ENCODE results near the gene TTC7B. TPM values are rescaled to one million over a fixed set of nuclear protein-coding genes. Genes with fewer than 3 reads are reported as not detected.
"Not testable (repeated sequence)": the region's sequence is repeated elsewhere in the genome, so short reads cannot be mapped to it uniquely, and the experiment has no call there.

The TTC7B gene
- total RNA-seq, 1 experiment from 2014 or later = 21.3 TPM

DNA sequence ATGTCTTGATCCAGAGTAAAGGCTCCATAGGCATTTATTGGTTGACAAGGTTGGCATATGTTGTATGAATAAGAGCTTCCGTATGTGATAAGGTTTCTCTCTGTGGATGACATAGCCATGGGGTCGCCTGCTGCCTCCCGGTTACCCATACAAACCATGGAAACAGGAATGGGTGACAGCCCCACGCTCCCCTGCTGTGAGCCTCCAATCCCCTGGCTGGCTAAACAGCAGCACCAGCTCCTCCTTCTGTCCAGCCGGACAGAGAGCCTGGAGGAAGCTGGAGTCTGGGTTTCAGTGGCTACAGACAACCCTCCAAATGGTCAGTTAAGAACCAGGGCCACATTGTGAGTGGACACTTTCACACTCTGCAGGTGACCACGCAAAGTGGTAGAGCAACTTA lies 288.3 kb downstream of the TTC7B start:
- DNase-seq (ENCODE audit: low read depth) = no peak

DNA sequence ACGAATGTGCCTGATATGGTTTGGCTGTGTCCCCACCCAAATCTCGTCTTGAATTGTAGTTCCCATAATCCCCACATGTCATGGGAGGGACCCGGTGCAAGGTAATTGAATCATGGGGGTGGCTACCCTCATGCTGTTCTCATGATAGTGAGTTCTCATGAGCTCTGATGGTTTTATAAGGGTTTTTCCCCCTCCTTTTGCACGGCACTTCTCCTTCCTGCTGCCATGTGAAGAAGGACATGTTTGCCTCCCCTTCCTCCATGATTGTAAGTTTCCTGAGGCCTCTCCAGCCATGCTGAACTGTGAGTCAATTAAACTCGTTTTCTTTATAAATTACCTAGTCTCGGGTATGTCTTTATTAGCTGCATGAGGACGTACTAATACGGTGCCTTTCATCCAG lies 289.7 kb downstream of the TTC7B start:
- DNase-seq (ENCODE audit: low read depth) = not testable (repeated sequence)

DNA sequence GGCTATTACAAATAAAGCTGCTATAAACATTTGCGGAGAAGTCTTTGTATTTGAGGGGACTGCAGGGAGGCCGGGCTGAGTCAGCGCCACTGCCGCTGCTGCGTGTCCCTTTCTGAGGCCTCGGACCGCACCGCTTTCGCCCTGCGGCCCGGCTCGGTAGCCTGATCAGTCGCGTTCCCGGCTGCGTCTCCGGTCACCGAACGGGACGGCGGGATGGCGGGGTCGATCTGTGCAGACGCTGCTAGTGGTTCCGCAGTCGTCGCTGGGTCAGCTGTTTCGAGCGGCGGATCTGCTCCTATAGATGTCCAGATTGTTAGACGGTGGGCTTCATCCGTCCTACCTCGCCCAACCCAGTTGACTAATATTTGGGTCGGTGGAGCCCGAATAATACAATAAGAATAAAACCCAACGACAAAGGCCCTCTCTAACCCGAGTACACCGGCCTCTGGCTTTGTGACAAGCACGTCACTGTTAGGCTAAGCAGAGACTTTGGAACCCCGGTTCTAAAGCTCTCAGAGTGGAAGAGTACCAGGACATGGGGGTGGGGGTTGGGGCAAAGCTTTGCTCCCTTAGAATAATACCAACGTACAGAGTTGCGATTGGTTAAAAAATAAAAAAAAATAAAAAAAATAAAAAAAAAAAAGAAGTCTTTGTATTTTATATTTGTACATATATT lies 290.7 kb downstream of the TTC7B start:
- DNase-seq (ENCODE audit: low read depth) = not testable (repeated sequence)

DNA sequence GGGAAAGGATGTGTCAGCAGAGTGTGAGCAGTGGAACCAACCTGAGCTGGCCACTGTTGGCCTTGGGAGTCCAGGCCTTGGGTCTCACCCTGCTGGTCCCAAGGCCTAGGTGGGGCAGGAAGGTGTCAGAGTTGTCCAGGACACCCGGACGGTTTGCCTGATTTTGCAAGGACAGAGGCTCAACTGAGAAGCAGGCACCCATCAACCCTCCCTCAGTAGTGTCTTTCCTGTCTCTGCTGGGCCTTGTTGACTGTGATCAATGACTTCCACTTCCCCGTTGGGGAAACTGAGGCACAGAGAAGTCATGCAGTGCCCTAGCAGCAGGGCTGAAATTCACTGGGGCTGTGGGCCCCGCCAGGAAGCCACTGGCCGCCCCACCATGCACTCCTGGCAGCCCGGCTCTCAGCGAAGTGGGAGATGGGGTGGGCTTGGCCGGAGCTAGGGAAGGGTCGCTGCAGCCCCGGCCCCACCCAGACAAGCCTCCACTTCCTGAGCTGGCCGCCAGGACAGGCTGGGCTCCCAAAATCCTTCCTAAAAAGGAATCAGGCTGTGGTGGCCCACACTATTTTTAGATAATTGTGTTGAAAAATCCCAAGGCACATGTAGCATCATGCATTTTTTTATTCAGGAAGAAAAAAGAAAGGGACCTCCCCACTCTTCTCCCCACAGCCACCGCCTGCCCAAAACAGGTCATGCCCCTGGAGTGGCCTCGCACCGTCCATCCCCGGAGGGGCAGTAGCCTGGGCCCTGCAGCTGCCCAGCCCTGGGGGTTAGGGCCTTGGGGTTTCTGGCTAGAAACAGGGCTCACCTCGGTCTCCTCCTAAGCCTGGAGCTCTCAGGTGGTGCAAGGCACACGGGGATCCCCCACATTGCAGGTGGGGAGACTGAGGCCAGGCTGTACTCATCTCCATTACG lies 292.0 kb downstream of the TTC7B start:
- DNase-seq (ENCODE audit: low read depth) = no peak

DNA sequence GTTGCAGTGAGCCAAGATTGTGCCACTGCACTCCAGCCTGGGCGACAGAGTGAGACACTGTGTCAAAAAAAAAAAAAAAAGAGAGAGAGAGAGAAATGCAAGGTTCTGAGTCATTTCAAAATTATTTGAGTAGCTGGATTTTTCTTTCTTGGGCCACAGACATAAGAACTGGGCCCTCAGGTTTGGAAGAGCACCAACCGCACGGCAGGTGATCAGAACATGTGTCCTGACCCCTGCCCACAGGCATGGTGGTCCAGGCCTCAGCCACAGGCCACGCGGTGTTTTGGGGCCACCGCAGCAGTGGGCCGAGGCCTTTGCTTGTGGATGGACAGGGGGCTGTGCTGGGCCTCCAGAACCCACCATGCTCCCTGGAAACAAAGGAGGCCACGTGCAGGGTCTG lies 292.7 kb downstream of the TTC7B start:
- DNase-seq (ENCODE audit: low read depth) = no peak

DNA sequence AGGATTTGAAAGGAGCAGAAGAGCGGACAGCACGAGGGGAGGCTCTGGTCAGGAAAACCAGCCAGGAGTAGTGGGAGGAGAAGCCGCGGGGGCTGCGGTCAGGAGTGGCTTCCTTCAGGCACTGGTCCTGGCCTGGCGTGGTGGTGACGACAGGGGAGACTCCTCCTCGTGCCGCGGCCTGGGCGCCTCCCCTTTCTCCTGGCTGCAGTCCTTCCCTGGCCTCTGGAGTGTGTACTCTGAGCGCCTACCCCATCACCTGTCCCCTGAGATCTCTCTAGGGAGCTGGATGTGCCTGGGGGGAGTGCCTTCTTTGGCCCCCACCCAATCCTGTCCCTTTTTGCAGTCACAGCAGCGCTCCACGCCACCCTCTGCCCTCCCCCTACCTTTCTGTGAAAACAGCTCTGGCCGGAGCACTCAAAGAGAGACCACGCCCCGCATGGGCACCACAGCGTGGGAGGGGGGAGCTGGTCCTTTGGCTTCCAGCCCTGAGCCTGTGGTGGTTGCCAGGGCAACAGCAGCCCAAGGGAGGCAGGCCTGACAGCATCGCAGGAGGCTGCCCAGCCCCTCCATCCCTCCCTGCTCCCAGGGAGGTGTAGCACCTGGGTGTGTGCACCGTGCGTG lies 293.5 kb downstream of the TTC7B start:
- DNase-seq (ENCODE audit: low read depth) = peak; percentile 92

DNA sequence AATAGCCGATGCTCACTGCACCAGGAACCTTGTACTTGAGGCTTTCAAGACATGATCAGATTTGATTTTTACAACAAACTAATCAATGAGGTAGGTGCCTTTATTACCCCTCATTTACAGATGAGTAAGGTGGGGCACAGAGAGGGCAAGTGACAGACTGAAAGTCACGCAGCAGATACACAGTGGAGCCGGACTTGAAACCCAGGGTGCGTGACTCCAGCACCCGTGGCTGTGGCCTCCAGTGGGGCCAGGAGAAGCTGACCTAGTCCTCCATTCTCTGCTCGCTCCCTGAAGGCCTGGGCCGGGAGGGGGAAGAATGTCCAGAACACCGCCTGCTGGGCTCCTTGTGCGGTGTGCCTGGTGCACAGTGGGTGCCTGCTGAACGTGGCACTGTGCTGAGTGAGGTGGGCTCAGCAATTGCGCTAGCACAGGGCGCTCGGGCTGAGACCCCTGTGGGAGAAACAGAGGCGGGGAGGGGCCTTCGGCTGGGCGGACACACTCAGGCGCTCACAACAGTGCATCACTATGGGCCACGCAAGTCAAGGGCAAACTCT lies 294.2 kb downstream of the TTC7B start:
- DNase-seq (ENCODE audit: low read depth) = no peak

DNA sequence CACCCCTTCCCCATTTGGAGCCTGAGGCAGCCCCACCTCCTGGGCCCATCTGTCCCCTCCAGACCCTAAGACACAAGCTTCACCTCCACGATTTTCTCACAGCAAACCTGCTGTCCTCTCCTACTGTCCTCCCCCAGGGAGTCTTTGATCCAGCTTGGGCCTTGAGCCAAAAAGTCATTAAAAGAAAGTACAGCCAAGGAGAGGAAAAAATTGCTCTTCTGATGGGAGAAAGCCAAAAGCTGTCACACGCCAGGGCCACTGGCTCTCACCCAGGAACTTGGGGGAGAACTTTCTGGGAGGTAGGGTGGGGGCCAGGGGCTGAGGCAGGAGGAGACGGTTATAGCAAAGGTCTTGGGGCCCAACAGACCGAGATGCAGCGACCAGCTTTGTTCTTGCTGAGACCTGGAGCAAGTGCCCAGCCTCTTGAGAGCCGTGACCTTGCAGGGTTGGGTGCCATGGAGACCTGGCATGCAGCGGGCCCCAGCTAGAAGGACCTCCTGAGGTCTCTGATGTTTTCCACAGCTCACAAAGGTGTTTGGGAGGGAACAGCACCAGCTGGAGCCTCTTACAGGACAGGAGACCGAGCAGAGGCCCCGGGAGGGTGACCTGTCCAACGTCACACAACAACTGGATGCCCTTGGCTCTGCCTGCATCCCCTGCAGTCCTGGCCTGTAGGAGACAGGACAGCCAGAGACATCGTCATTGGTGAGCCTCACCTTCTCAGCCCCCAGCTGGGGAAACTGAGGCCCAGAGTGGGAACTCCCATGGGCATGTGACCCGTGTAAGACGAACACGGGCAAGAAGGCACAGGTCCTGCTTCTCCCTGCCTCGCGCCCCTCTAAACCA lies 294.9 kb downstream of the TTC7B start:
- no peak for DNase-seq (ENCODE audit: low read depth)

DNA sequence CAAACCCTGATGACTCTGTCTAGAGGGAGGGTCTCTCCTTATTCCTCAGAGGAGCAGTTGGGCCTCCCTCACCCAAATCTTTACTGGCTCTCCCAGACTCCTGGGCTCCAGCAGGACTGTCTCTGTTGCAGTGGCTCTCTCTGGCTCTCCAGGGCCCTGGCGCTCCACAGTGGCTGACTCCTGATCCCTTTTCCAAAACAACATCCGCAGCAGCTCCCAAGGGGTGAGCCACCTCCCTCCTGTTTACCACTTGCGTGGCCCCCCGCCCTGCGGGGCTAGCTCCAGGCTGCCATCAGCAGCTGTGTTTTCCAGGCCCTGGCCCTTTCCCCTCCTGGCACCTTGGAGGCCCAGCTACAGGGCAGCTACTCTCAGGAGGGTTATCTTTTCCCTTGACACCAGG lies 295.9 kb downstream of the TTC7B start:
- no peak for DNase-seq (ENCODE audit: low read depth)

DNA sequence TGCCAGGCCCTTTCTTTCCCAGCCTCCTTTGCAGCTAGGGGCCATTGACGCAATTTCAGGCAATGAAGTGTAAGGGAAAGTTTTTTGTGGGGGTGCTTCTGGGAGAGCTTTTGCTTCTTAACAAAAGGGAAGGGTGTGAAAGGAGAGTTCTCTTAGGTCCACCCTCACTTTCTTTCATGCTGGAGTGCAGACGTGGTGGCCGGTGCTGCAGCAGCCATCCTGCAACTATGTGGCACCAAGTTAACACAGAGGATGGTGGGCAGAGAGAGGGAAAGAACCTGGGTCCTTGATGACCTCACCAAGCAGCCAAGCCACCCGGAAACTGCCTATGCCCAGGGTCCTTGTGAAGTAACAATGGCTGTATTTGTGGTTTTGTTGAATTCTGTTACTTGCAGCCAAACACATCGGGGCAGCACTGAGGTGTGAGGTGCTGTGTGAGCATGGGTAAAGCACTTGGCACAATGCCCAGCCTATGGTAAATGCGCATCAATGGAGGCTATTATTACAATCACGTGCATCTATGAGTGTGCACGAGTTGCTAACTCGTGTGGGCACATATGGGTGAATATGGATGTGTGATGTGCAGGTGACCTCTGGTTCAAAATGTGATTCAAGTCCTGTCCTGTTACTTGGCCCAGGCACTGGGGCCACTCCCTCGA lies 296.8 kb downstream of the TTC7B start:
- no peak for DNase-seq (ENCODE audit: low read depth)

DNA sequence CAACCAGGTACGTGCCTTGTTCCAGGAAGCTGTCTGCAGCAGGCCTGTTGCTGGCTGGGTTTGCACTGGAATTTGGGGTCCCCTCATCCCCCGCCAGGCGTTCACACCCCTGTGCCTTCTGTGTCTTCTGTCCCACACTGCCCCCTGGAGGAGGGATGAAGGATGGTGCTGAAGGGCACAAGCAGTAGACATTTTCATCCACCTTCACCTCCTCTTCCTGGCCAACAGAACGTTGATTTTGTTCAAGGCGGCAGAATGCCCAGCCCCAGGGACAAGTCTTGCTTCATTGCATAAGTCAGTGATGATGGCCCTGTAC lies 297.3 kb downstream of the TTC7B start:
- DNase-seq (ENCODE audit: low read depth) = peak; percentile 67

DNA sequence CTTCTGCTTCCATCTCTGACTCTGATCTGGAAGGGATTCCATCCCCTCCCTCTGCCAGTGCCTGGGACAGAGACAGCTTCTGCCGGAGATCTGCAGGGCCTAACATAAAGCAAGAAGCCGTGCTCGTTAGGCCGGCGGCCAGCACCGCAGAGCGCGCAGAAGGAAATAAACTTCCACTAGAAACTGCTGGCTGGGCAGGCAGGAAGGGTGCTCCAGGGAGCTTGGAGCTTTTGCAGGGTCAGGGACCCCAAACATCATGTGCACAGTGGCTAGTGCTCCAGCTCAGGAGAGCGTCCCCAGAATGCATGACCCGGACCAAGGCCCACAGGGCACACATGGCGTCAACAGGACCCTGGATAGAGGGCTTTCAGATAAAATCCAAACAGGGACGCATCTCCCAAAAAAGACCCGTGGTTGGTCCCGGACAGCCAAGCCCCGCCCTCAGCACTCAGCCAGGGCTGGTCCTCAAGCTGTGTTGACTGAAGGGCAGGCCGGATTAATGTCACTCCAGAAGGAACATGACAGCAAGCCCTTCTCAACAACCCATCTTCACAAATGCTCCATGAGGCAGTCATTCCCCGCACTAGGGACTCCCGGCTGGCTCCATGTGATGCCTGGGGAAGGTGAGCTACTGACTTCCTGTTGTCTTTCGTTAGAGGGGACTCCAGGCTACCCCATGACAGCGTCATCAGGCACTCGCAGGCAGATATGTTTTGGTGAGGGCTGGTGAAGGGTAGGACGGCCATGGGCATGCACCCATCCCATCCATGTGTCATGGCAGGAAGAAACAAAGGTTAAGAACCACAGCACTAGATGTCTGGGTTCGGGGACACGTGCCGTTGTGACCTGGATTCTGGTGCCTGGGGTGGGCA lies 297.9 kb downstream of the TTC7B start:
- DNase-seq (ENCODE audit: low read depth) = no peak

DNA sequence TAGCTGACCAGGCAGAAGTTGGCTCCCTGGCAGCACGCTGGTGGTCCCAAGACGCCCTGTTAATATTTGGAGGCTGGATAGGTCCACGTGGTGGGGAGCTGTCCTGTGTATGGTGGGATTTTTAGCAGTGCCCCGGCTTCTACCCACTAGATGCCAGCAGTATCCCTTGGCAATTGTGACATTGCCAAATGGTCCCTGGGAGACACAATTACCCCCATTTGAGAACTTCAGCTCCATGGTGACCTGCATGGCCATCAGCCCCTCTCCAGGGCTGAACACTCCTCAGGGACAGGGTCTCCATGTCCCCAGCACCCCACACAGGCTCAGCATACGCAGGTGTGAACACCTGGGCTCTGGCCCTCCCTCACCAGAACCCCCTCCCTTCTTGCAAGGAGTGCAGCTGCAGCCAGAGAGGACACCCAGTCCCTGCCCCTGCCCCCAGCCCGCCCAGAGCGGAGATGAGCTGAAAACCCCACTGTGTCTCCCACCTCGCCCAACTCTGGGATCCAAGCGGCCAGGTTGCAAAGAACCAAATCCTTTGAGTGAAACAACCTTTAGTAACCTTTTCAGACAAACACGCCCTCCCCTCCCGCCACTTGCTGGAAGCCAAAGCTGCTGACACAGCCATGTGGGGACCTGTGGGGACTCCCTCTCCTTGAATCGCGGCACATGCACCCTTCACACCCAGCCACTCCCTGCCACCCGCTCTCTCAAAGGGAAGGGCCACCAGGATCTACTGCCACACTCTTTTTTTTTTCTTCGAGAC lies 299.0 kb downstream of the TTC7B start:
- no peak for DNase-seq (ENCODE audit: low read depth)

DNA sequence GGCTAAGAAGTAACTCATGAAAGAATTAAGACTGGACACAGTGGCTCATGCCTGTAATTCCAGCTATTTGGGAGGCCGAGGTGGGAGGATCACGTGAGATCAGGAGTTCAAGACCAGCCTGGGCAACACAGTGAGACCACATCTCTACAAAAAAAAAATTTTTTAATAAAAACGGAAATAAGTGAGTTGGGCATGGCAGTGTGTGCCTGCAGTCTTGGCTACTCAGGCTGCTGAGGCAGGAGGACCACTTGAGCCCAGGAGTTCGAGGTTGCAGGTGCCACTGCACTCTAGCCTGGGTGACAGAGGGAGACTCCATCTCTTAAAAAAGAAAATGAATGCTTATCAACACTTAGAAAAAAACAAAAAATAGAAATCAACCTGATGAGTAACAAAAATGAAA lies 301.7 kb downstream of the TTC7B start:
- DNase-seq (ENCODE audit: low read depth) = no peak

DNA sequence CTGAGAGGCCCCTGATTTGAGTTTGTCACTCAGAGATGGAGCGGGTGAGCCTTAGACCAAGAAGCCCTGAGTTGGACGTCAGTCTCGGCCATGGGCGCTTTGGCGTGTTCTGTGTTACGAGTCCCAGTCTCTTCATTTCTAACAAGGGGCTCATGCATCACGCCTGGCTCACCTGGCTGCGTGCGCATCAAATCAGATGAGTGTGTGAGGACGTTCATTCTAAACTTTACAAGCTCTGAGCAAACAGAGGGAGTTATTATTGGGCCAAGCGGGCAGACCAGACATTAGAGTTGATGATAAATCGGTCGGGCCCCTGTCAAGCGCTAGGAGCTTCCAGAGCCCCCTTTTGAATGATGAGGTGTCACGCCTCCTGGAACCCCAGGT lies 302.2 kb downstream of the TTC7B start:
- no peak for DNase-seq (ENCODE audit: low read depth)

DNA sequence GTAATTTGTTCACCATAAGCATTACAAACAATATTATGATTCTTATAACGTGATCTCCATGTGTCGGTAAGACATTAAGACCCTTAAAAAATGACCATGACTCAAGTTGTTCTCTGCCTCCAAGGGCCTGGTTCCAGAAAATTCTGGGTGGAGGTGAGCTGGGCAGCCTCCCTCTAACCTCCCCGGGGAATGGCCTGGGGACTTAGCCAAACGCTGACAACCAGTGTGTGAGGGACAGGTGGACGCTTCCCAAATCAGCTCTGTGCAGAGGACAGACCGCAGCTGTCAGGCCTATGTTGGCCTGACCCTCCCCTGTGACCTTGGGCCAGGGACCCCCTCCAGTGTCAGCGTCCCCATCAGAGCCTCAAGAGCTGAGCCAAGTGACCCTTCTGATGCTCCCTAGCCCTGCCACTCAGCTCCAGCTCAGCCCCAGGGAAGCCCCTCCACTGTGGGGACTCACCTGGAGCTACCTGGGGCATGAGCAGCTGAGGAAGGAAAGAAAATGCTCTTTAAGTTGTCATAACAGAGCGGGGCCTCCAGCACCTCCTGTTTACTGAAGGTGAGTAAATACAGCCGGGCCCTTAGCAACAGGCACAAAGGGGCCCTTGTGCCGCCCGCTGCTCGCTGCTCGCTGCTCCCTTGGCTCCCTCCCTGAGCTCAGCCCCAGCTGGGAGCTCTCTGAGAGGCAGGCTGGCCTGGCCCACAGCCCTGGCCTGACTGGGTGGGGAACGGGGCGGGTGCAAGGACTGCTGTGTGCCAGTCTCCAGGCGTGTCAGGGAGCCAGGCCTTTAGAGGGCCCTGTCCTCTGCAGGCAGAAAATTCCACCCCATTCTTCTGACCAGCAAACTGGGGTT lies 302.8 kb downstream of the TTC7B start:
- DNase-seq (ENCODE audit: low read depth) = peak; percentile 54

DNA sequence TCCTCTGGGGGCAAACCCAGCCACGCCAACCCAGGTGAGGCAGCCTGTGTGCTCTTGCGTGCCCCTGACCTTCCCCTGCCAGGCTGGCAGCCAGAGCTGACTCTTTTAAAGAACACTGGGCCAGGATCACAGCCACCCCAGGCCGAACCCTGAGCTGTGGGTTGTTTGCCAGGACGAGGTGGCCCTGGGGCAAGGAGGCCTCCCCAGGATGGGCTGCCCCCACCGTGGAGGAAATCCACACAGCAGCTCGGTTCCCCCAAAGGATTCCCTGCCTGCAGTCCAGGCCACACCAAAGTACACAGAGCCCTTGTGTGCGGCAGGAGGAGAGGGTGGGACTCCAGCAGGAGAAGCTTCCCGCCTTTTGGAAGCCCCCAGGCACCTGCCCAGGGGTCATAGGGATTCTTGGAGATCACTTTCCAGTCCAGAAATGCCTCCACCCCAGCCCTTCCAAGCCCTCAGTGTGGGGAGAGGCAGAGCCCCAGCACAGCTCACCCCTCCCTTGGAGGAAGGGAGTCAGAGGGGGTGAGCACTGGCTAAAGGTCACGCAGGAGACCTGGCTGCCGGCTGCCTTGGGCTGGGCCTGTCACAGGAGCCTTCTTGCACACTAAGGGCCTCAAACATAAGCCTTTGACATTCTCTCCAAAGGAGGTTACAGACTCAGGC lies 303.8 kb downstream of the TTC7B start:
- DNase-seq (ENCODE audit: low read depth) = no peak

DNA sequence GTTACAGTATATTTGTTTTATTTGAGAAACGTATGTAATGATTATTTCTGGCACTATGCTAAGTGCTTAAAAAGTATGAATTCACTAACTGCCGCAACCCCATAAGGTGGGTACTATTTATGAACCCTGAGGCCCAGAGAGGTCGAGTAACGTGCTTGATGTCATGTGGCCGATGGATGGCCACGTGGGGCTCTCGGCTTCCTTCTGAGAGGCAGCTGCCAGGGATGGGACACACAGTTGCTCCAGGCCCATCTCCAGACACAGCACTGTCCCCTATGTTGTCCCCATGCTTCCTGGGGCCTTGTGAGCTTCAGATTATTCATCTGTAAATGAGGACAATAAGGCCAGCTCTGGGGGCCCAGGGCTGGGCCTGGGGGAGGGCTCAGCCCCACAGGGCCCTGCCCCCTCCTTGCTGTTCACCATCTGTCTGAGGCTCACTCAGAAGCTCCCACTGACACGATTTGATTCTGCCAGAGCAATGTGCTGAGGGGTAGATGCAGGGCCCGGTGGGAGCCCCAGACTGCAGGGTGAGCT lies 304.4 kb downstream of the TTC7B start:
- no peak for DNase-seq (ENCODE audit: low read depth)
